NCI-H187 (cell line): Measurements from ENCODE around the gene PIGP.
"Not testable (repeated sequence)": the region's sequence is repeated elsewhere in the genome, so short reads cannot be mapped to it uniquely, and the experiment has no call there.

Experiments used
- DNase-seq, 2 experiments: peaks; one replicate each; lab custom pipeline; 2025; lab: John Stamatoyannopoulos, UW

Gene PIGP

GRCh38 chr21:37076087-37076850 is 3.4 kb upstream of the PIGP start:
- no peak for DNase-seq

GRCh38 chr21:37075214-37075770 is 2.4 kb upstream of the PIGP start:
- DNase-seq, result no peak

- DNase-seq, result no peak
Observed at GRCh38 chr21:37074546-37074945, 1.7 kb upstream of the PIGP start.

GRCh38 chr21:37074197-37074510 is 1.3 kb upstream of the PIGP start:
- DNase-seq, result no peak

GRCh38 chr21:37073417-37074196 is 736 bp upstream of the PIGP start:
- DNase-seq, result no peak

- DNase-seq, result peak; percentile 52 to 83
Observed at GRCh38 chr21:37072274-37072987, 440 bp downstream of the PIGP start.

- peak in 1 of 2 experiments; percentile 83 for DNase-seq
Observed at GRCh38 chr21:37071561-37072273, 1.2 kb downstream of the PIGP start.

GRCh38 chr21:37065561-37066177 is 7.2 kb downstream of the PIGP start:
- no peak for DNase-seq

GRCh38 chr21:37064841-37065240 is 8.0 kb downstream of the PIGP start:
- DNase-seq, result no peak

- DNase-seq, result no peak
Observed at GRCh38 chr21:37063433-37063832, 9.4 kb downstream of the PIGP start.

- no peak for DNase-seq
Observed at GRCh38 chr21:37062593-37062935, 10.3 kb downstream of the PIGP start.

GRCh38 chr21:37061926-37062592 is 10.8 kb downstream of the PIGP start:
- DNase-seq, result peak; percentile 64 to 66

- DNase-seq, result peak; percentile 84 to 90
Observed at GRCh38 chr21:37060296-37060695, 12.6 kb downstream of the PIGP start.

GRCh38 chr21:37059181-37059580 is 13.7 kb downstream of the PIGP start:
- no peak for DNase-seq

GRCh38 chr21:37058261-37058660 is 14.6 kb downstream of the PIGP start:
- no peak for DNase-seq

GRCh38 chr21:37057614-37058013 is 15.3 kb downstream of the PIGP start:
- DNase-seq, result no peak

- no peak for DNase-seq
Observed at GRCh38 chr21:37055271-37055855, 17.5 kb downstream of the PIGP start.

GRCh38 chr21:37049741-37050140 is 23.1 kb downstream of the PIGP start:
- not testable (repeated sequence) for DNase-seq

- peak; percentile 36 to 44 for DNase-seq
Observed at GRCh38 chr21:37047079-37047478, 25.8 kb downstream of the PIGP start.

- DNase-seq, result no peak
Observed at GRCh38 chr21:37045556-37045955, 27.3 kb downstream of the PIGP start.

GRCh38 chr21:37045149-37045548 is 27.7 kb downstream of the PIGP start:
- no peak for DNase-seq
